ENCODE measurements around the gene NUMA1.

Gene NUMA1

DNA sequence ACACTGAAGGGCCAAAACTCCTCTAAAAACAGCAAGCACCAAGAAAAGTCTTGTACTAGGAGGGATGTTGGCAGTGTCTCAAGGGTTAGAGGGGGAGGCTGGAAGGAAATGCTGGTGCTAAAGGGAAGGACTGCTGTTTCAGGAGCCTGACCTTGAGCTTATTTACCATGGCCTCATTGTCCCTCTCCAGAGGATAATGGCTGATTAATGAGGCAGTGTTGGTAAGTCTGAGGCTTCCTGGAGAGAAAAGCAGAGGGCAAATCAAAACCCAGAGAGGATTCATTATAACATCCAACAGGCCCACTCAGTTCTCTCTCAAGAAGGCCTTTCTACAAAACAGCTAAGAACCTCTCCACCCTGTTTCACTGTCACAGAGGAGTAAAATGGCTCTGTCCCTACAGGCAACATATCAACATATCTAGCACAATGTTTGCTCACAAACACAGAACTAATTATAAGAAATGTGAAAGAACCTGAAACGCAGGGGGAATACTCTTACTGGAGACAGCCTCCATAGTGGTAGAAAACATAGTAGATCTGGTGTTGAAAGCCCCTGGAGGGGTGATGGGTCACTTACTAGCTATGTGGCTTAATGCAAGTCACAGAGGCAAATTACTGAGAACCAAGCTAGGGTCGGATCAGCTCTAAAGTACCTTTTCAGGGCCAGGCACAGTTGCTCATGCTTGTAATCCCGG lies 31.4 kb downstream of the NUMA1 start:
- no peak for DNase-seq

DNA sequence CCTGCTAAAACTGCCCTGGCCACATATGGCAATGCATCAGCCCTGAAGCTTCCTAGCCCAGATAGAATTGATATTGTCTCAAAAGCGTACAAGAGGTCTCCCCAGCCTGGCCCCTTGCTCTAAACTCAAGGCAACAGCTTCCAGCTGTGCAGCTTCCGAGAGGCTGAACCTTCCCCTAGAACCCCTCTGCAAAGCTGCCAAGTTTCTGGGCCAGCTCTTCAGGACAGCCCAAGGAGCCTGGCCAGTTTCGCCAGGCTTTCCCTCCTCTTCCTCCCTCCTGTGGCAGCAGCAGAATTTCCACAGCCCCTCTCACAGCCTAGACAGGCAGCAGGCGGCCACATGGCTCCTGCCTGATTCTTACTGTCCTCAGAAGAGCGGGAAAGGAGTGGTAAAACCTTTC lies 34.5 kb downstream of the NUMA1 start:
- no peak for DNase-seq

DNA sequence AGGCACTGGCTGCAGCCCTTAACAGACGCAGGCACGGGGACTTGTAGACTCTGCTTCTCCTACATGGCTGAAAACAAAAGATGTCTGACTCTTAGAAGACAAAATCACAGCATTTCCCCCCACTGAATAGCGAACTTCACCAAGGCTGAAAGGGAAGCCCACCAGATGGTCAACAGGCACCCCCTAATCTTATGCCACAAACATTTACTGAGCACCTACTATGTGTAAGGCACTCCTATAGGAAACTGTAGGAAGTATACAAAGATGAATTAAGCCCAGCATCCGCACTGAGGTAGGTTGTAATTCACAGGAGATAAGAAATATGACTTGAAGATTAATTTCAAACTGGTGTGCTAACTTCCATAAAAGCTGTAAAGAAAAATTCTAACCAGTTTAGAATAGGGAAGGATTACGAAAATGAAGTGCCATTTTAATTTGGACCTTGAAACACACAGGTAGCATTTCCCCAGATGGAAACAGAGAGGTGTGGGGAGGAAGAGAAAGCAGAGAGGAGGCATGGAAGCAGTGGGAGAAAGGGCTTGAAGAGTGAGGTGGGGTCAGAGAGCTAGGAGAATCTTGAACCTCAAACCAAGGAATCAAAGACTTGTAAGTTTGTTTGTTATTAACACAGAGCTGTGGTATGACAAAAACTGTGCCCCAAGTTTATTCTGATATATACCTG lies 38.1 kb downstream of the NUMA1 start:
- DNase-seq, result no peak

DNA sequence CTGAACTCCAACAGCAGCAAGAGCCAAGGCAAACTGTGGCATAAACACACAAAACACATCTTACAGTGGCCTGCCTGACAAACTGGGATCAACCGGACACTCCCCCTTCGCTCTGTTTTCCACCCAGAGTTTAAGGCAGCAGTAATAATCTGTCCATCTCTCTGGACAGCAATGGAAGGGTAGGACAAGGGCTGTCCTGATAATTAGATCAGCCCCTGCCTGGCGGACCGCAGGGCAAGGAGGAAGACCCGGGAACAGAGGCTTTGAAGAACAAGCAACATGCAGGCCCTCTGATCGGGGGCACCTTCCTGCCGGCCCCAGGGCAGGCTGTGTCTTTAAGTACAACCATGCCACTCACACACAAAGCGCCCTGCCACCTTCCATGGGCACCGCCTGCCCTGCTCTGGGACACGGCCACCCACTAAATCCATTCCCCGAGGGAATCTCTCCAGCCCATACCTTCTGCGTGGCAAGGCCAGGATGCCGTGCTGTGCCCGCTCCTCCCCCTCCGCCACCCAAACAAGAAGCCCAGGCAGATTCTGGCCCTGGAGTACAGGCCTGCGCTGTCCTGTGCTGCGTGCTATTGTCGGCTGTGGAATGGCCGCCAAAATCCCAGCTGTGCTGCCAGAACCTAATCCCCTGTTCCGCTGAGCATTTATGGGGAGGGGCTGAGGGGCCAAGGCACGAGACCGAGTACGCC lies 38.8 kb downstream of the NUMA1 start:
- DNase-seq, result peak; percentile 26

DNA sequence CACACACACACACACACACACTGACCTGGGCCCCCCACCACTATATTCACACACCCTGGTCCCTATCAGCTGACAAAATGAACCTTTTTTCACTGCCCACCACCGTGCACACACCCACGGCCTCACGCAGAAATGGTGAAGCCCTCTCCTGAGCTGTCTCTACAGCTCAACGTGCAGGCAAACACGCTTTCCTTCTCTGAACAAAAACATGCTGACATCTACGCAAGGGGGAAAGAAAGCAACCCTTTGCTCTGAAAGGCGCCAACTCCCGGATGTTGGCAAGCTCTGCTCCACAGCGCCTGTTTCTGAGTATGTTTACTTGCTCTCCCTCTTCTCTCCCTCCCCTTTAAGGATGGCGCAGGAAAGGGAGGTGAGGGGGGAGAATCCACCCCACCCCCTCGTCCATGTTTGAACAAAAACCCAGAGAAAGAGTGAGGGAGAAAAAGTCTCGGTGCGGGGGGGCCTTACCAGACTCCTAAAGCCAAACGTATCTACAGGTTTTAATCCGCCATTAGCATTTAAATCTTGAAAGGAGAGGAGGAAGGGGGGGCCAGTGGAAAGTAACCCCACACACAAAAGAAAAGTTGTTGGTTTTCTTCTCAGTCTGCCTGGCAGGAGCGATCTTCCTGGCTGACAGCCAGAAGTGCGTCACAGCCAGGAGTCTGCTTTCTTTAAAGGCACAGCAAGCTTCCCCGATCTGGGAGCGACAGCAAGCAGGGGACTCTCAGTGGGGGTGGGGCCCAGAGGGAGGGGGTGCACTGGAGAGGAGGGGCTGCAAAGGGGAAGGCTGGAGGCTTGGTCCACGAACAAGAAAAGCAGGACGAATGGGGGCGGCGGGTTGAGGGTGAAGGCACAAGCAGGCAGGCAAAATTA lies 39.6 kb downstream of the NUMA1 start:
- peak; percentile 66 for DNase-seq

DNA sequence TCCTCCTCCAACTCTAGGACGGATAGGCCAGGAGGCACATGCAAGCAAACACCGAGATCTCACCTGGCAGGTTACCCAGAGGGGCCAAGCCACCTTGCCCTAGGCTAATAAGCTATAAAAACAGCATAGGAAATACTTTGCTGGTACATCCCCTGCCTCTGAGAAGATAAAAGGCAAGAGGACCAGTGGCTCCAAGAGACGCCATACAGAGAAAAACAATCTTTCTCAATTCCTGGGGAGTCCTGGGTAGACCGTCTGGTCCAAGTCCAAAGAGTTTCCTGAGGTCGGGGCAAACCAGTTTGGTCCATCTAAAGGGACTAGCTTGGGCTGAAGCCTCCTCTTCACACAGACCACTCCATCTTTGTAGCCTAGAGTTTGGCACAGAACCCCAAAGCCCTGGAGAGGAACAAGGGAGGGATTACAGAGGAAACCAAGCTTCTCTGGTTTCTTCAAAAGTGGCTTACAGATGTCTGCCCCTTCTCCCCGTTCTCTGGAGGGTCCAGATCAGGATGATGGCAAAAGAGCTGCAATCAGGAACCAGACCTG lies 40.4 kb downstream of the NUMA1 start:
- DNase-seq, result no peak

DNA sequence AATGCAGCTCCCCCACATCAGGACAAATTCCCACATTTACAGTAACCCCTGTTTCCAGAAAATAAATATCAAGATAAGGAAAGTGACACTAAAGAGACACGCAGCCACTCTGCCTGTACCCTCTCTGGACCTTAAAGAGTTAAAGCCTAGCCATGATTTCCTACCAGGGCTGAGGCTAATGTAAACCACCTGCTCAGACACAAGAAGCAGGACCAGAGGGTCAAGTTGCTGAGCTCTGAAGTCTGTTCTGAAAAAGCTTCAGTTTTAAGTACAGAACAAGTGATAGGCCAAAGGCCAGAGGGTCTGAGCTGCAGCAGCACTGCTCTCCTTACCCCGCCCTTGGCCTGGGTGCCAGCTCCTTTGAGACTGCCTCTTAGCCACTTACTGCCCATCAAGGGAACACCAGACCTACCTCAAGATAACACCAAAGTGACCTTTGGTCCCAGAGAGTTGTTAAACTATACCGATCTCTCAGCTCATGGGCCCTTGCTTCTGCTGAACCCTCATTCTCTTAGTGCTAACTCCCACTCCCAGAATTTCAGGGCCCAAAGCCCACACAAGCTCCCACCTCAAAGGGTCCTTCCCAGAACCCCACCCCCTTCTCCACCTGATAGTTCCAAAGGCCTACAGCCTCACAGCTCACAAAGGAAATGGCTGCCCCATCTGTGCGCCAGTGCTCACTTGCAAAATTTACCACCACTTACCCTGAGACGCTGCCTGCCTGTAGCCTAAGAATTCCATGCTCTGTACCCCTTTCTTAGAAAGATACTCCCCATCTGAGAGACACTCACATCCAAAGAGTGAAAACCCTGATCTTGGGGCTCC lies 41.1 kb downstream of the NUMA1 start:
- DNase-seq, result no peak

DNA sequence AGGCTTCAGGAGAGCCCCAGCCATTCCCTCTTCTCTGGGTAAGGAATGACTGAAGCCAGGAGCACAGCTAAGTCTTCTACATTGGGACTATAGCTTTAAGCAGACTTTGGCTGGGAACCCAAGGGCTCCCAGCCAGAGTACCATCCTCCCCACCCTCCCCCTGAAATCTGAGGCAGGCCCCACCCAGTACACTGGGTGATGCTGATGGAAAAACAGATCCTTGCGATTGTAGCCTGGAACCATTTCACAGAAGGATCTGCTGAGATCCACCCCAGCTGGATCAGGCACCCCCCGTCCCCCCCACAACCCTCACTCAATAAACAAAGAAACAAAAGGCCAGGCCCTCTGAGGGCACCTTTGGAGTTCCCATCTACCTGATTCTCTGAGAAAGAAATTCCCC lies 41.9 kb downstream of the NUMA1 start:
- DNase-seq, result no peak

DNA sequence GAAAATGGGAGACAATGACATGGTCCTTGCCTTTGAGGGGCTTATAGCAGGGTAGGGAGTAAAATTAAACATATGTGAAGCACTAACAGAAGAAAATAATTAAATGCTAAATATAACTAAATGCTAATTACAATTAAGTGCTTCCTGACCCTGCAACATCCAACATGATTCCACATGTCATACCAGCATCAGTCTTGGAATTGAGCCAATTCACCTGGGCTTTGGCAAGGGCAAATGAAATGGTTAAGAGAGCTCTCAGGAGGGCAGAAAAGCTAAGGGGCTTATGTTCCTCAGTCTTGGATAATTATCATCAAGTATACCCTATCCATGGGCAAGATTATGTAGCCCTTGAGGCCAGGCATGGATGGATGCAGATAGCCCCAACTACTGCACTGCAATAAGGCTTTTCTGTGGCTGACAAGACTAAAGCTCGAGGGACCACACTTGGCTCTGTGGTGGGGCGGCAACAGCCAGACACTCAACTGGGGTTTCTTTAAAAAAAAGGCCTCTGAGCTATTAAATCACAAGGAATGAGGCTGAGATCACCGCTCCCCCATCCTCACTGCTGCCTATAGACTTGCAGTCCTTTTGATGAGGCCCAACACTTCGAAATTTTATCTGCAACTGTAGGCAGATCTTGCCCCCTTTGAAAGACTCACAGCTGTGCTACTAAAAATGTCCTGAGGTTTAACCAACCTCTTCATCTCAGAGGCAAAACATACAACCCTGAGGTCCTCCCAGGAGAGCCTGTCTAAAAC lies 42.6 kb downstream of the NUMA1 start:
- DNase-seq, result no peak

DNA sequence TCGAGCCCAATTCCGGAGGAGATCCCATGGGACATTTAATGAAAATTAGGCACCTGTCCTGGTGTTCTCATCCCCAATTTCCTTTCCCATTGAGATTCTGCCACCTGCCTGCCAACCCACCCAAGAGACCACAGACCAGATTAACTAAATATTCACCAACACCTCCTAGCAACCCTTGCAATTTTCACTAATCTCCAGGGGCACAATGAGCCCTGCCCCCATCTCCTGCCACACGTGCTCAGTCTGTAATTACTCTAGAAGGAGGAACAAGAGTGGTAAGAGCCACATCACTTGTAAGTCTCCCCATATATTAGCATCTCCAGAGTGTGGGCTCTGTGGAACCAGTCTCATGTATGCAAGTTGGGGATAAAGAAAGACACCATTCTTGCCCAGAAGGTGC lies 43.7 kb downstream of the NUMA1 start:
- no peak for DNase-seq

DNA sequence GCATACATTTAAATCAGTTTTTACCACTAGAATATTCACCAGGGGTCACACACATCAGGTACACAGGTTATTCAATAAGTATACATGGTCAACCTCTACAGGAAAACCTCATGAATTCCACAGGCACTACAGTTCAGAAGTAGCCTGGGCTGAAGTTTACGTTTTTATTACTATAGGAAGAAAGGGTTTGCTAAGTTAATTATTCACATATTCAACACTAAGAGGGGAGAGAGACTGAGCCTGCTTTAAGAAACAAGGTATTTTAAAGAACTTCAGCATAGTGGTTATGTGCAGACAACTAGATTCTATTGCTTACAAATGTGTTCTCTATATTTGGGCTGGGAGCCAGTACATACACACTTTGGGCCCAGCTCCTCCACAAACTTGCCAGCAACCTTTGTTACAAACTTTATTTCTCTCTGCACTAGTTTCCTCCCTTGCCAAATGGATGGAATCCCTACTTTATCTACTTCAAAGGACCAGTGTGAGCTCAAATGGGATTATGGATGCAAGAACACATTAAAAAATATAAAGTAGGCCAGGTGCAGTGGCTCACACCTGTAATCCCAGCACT lies 49.8 kb downstream of the NUMA1 start:
- no peak for DNase-seq

DNA sequence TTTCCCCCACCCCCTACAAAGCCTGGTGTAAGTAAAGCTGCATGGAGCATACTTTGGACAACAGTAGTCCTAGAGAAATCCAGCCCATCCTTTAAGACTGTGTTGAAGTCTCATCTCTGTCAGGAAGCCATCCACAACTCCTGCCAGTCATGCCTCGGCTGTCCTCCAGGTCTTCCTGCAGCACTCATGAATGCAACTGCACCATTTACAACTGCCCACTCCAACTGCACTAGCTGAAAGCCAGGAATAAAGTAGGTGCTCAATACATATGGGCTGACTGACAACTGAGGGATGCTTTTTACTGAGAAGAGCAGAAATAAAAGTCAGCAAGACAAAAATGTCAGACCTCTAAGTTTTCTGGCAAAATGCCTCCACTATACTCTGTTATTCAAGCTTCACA lies 54.3 kb downstream of the NUMA1 start:
- DNase-seq, result no peak

DNA sequence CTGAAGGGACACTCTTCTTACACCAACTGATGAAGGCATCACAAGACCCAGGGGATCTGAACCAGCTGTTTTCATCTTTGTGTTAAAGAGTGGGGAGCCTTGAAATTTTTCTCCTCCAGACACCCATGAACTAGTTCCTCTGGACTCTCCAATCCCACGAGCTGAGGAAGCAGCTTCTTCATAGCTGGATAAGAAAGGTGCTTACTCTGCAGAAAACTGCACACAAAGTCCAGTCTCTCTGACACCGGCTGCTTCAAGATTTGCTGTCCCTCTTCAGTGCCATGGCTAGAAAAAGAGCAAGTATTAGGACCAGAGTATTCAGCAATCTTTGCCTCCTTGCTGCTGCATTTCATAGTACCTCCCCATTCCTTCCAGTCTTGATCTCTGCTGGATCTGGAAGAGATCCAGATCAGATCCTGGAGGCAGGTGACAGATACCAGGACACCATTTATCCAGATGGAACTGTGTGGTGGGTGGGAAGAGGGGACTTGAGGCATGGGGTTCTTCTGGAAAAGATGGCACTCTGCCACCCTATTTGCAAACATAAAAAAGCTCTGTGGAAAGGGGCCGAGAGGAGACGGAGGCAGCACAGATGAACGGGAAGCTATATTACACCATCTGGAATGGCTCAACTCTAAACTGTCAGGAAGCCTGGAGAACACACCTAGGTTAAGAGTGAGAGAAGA lies 56.1 kb downstream of the NUMA1 start:
- no peak for DNase-seq

DNA sequence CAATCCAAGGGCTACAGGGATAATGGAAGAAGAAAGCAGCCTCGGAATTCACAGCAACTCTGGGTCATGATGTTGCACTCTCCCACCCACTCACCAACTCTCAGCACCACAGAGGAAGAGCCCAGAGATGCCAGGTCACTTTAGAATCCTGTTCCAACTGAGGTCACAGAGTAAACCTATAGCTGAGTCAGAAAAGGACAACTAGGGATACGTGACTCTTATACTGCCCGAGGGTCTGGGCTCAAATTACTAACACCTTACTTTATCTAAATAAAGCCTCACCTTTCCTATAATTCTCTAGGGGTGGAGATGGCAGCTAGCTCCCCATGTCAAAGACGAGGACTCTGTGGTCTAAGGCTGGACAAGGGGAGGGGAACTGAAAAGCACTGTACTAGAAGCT lies 57.0 kb downstream of the NUMA1 start:
- no peak for DNase-seq

DNA sequence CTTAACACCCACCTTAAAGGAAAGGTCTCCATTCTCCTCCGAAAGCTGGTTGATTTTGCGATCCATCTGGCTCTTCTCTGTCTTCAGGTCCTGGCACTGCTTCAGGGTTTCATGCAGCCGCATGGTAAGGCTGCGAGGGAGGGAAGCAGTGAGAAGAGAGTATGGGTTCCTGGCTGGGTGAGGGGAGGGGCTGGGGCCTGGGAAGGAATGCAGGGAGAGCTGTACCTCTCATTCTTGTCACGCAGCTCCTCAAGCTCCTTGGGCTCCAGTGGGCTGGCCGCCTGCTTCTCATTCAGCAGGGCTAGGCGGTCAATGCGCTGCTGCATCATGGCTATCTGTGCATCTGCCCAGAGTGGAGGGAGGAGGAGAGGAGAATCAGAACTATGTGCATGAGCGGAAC lies 62.2 kb downstream of the NUMA1 start:
- no peak for DNase-seq

DNA sequence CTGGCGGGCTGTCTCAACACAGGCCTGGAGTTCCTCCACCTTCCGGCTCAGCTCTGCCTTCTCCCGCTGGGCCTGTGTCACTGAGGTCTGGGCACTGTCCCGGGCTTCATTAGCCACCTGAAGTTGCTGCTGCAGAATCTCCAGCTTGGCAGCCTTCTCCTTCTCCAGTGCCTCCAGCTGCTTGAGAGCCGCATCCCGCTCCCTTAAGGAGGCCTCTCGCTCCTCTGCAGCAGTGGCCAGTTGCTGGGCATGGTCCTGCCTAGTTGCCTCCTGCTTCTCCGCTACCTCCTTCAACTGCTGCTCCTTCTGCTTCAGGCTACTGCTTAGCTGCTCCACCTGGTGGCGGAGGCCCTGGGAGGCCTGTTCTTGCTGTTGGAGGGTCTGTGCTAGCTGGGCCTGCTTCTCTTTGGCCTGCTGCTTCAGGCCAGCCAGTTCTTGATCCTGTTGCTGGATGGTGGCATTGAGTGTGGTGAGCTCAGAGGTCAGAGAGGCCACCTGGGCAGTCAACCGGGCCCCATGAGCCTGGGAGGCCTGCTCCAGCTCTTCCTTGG lies 64.8 kb downstream of the NUMA1 start:
- DNase-seq, result no peak

DNA sequence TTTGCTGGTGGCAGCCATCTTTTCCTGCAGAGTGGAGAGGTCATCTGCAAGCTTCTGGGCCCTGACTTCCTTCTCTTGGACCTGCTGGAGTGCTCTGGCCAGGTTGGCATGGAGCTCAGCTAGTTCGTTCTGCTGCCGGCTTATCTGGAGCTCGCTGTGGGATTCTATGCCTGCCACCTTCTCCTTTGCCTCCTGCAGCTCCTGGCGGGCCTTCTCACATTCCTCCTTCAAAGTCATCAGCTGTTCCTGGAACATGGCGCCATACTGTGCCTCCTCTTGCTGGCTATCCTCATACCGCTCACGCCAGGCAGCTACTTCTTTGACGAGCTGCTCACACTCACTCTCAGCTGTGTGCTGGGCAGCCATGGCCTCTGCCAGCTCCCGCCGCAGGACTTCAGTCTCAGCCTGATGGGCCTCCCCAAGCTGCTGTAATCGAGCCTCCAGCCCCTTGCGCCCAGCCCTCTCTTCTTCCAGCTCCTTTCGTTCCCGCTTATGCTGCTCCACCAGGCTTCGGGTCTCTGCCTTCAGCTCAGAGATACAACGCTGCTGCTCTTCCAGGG lies 65.5 kb downstream of the NUMA1 start:
- DNase-seq, result no peak

DNA sequence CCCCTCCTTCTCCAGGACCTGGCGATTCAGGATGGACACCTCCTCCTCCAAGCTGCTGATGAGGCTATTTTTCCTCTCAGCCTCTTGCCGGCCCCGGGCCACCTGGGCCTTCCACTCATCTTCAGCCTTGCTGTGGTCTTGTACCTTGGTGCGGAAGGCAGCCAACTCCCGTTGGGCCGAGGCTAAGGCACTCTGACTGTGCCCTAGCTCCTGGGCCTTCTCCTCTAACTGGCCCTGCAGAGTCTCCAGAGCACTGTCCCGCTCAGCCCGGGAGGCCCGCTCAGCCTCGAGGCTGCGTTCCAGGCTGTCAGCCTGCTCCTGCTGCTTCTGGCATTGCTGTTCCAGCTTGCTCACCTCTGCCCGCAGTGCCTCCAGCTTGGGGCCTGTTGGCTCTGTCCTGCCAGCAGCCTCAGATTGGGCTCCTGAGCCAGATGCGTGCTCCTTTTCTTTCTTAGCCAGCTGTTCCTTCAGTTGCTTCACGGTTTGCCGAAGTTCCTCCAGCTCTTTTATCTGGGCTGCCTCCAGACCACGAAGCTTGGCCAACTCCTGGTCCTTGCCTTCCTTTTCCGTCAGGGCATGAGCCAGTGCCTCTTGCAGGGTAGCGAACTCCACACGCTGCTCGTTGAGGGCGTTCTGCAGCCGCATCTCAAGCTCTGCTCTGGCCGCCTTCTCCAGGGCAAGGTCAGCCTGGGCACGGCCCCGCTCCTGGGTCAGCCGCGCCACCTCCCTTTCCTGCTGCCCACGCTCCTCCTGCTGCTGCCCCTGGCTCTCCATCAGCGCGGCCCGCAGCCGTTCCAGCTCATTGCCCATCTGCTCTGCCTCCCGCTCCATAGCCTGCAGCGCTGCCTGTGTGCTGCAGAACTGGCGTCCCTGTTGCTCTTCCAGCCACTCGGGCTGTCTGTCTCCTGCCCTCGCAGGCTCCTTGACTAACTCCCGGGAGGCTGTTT lies 66.3 kb downstream of the NUMA1 start:
- no peak for DNase-seq
